ENCODE results near the gene ZNF329.

ZNF329 gene

DNA sequence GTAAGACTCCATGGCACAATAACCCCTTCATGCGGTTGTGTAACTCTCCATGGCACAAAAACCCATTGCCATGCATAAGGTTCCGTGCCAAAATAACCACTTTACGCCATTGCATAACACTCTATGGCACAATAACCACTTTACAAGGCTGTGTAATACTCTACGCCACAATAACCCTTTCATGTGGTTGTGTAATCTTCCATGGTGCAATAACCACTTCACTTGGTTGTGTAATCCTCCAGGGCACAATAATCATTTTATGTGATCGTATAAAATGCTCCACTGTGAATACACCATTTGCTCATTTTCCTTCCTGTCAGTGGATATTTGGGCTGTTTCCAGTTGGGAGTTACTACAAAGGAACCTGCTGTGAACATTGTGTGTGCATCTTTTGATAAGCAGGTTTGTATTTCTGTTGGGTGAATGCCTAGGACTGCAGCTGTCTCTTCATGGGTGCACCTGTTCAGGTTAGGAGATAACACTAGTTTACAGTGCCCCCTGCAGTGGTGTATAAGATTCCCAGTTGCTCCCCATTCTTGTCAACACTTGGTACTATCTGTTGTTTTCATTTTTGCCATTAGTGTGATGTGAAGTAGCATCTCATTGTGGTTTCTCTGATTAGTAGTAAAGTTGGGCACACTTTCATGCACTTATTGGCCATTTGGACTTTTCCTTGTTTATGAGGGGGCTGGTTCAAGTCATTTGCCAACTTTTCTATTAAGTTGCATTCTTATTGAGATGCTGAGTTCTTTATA lies 31.4 kb downstream of the ZNF329 start:
- no peak for DNase-seq (ENCODE audit: low read depth)

GRCh38 chr19:58117841-58118575 lies 32.6 kb downstream of the ZNF329 start:
- DNase-seq (ENCODE audit: low read depth) = no peak

DNA sequence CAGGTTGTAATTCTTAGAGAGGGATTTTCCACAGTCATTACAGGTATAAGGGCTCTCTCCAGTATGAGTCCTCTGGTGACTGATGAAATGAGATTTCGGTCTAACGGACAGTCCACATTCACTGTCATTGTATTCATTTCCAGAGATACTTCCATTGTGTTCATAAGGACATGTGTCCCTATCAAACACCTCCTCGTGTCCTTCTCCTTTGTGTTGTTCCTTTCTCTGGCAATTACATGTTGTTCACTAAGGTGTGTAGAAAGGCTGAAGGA lies 42.1 kb downstream of the ZNF329 start:
- DNase-seq (ENCODE audit: low read depth) = no peak

- DNase-seq (ENCODE audit: low read depth) = no peak
Measured at GRCh38 chr19:58107778-58108545, 42.6 kb downstream of the ZNF329 start.

DNA sequence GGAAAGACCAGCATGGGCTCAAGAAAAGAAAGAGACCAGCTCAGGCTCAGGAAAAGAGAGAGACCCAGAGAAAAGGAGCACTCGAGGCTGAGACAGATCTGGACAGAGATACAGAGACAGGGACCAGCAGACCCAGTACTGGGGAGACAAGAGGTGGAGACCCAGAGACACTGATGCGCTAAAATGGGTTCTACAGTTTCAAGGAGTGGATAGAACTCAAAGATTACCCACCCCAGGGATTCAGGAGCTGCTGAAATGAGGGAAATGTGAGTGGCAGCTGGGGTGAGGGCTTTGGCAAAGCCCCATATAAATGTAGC lies 51.9 kb downstream of the ZNF329 start:
- no peak for DNase-seq (ENCODE audit: low read depth)

GRCh38 chr19:58097781-58098681 lies 52.6 kb downstream of the ZNF329 start, which contains the start of gene ZSCAN18:
TSS of gene ZSCAN18 (minus strand) at chr19:58098231. CDS start at chr19:58090267, 7,964 bp downstream.
- DNase-seq (ENCODE audit: low read depth) = peak; percentile 93

- DNase-seq (ENCODE audit: low read depth) = no peak
Measured at GRCh38 chr19:58097349-58097748, 53.2 kb downstream of the ZNF329 start.

DNA sequence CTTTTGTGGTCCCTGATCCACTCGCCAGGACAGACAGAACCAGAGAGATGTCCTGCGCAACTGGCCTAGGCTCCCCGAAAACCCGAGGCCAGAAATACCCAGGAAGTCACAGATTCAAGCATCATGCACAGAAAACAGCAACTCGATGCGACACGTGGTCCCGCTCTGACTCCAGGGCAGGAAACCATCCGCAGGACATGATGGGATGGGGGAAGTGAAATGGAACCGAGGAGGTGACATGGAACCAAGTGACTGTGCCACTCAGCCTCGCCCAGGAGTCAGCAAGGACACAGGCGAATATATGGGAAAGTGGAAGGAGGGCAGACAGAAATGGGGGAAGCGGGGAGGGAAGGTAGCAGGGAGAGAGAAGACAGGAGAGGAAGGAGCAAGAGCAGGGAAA lies 53.7 kb downstream of the ZNF329 start:
- no peak for DNase-seq (ENCODE audit: low read depth)

- DNase-seq (ENCODE audit: low read depth) = no peak
Measured at GRCh38 chr19:58095328-58095727, 55.3 kb downstream of the ZNF329 start.

GRCh38 chr19:58093071-58093470 lies 57.5 kb downstream of the ZNF329 start:
- no peak for DNase-seq (ENCODE audit: low read depth)

- DNase-seq (ENCODE audit: low read depth) = no peak
Measured at GRCh38 chr19:58091251-58091995, 59.2 kb downstream of the ZNF329 start.

DNA sequence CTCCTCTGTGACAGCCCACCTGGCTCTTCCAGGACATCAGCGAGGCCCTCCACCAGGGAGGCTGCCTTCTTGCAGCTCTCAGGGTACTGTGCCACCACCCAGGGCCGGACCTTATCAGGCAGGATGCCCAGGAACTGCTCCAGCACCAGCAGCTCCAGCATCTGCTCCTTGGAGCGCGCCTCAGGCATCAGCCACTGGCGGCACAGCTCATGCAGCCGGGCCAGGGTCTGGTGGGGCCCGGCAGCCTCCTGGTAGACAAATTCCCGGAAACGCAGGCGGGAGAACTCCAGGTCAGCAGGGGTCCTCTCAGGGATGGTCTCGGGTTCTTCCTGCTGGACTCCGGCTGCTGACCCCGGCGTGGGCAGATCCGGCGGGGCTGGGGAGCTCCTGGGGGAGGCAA lies 60.7 kb downstream of the ZNF329 start:
- DNase-seq (ENCODE audit: low read depth) = no peak

- no peak for DNase-seq (ENCODE audit: low read depth)
Measured at GRCh38 chr19:58088521-58089052, 62.0 kb downstream of the ZNF329 start.

- DNase-seq (ENCODE audit: low read depth) = no peak
Measured at GRCh38 chr19:58086825-58087710, 63.5 kb downstream of the ZNF329 start.

DNA sequence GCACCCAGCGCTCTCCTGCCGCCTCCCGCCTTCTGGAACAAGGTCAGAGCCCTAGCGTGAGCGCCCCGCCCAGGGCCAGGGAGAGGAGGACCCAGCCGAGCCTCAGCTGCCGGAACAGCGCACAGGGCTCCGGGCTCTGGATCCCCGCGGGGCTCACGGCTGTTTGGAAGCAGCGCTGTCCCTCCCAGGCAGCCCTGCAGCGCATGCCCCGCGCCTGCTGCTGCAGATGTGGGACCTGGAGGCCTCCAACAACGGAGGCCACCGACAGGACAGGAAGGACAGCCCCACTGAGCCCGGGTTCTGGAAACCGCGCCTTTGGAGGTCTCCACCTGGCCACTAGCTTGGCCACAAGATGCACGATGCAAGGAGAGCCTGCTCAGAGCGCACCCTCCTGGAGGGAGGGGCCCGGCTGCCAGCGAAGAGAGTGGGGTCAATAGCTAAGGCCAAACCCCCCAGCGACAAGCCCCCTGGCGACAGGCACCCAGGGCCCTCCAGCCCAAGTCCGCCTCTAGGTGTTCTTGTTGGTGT lies 65.2 kb downstream of the ZNF329 start:
- no peak for DNase-seq (ENCODE audit: low read depth)

- no peak for DNase-seq (ENCODE audit: low read depth)
Measured at GRCh38 chr19:58084596-58085347, 65.8 kb downstream of the ZNF329 start.

DNA sequence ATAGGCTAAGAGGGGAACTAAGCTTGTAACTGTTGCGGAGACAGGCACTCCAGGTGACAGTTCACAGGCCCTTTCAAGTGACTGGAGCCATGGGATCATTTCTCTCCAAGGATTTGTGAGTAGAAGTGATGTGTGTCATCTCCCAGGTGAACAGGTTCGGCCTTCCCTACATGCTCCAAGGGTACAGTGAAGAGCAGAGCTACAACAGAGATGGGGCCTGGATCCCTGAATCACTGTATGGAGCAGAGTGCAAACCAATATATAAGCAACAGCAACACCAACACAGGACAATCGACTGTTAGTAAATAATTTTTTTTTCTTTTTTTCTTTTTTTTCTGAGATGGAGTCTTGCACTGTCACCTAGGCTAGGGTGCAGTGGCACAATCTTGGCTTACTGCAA lies 67.6 kb downstream of the ZNF329 start:
- no peak for DNase-seq (ENCODE audit: low read depth)

- DNase-seq (ENCODE audit: low read depth) = no peak
Measured at GRCh38 chr19:58079792-58080191, 70.8 kb downstream of the ZNF329 start.

Data from activated T-cell treated with anti-CD3 and anti-CD28 coated beads for 1 hour (primary cell).